DND-41 (cell line): ENCODE data around the gene IL12RB2.

ENCODE experiments used
- CTCF ChIP-seq: IDR thresholded peaks from 2 replicates; pipeline ENCODE4 v1.5.1; 2012; ENCODE audit warnings: borderline replicate concordance, low read length, moderate library complexity, mild to moderate bottlenecking; ENCODE audit not compliant: poor library complexity, severe bottlenecking; ENCODE audit errors: extremely low read depth
- EZH2 ChIP-seq: IDR thresholded peaks from 3 replicates; pipeline ENCODE4 v1.6.1; 2012; ENCODE audit warnings: borderline replicate concordance, low read depth, mild to moderate bottlenecking, moderate library complexity, low read length, inconsistent platforms; ENCODE audit not compliant: severe bottlenecking

GRCh38 chr1:67333603-67334002 lies 25.9 kb downstream of the IL12RB2 start:
- TF ChIP-seq EZH2 (no peak), CTCF (no peak)
